HepG2 (cell line): Measurements from ENCODE around the gene ATRN. TPM values are rescaled to one million over a fixed set of nuclear protein-coding genes. Genes with fewer than 3 reads are reported as not detected.

Source experiments
- ATF3 ChIP-seq: sonication (generic); formaldehyde crosslinking; IDR thresholded peaks from 2 replicates; pipeline ENCODE4 v1.4.0; 2020; ENCODE audit warnings: missing genetic modification reagents
- BCL6 ChIP-seq: IDR thresholded peaks from 2 replicates; pipeline ENCODE4 v1.6.1; 2016; ENCODE audit warnings: missing genetic modification reagents, missing compliant biosample characterization
- FIP1L1 ChIP-seq: fragments of 200-400 bp; formaldehyde crosslinking; IDR thresholded peaks from 2 replicates; pipeline ENCODE4 v1.6.1; 2018; ENCODE audit warnings: low read depth, mild to moderate bottlenecking, low read length, moderate library complexity, borderline replicate concordance; ENCODE audit not compliant: insufficient read depth
- FOXA3 ChIP-seq: IDR thresholded peaks from 2 replicates; pipeline ENCODE4 v1.6.1; 2016; ENCODE audit warnings: missing genetic modification reagents, missing compliant biosample characterization
- GTF3A ChIP-seq: sonication (generic); formaldehyde crosslinking; conservative IDR thresholded peaks from 2 replicates; pipeline ENCODE4 v1.4.0; 2020; ENCODE audit warnings: mild to moderate bottlenecking, missing genetic modification reagents
- KLF11 ChIP-seq: IDR thresholded peaks from 2 replicates; pipeline ENCODE4 v1.6.1; 2016; ENCODE audit warnings: missing compliant biosample characterization
- MATR3 ChIP-seq: sonication (generic); formaldehyde crosslinking; IDR thresholded peaks from 2 replicates; pipeline ENCODE4 v1.4.0; 2020; ENCODE audit warnings: missing genetic modification reagents
- MED8 ChIP-seq: sonication (generic); formaldehyde crosslinking; IDR thresholded peaks from 2 replicates; pipeline ENCODE4 v1.8.1; 2023; ENCODE audit warnings: mild to moderate bottlenecking, missing genetic modification reagents; ENCODE audit not compliant: insufficient replicate concordance
- MEIS1 ChIP-seq: sonication (generic); formaldehyde crosslinking; IDR thresholded peaks from 2 replicates; pipeline ENCODE4 v1.9.0; 2021; ENCODE audit warnings: mild to moderate bottlenecking, missing genetic modification reagents, moderate library complexity, borderline replicate concordance
- RNF2 ChIP-seq: fragments of 450-650 bp; conservative IDR thresholded peaks from 2 replicates; pipeline ENCODE4 v1.6.1; 2016; ENCODE audit warnings: low read depth
- SALL1 ChIP-seq: sonication (generic); formaldehyde crosslinking; IDR thresholded peaks from 2 replicates; pipeline ENCODE4 v1.8.0; 2022; ENCODE audit warnings: mild to moderate bottlenecking, missing genetic modification reagents
- SMARCC2 ChIP-seq: fragments of 450-650 bp; IDR thresholded peaks from 2 replicates; pipeline ENCODE4 v1.6.1; 2017; ENCODE audit warnings: antibody characterized with exemption, mild to moderate bottlenecking
- TFDP1 ChIP-seq: IDR thresholded peaks from 2 replicates; pipeline ENCODE4 v1.6.1; 2016; ENCODE audit warnings: missing compliant biosample characterization, missing genetic modification reagents, borderline replicate concordance
- ZBTB39 ChIP-seq: sonication (generic); formaldehyde crosslinking; IDR thresholded peaks from 2 replicates; pipeline ENCODE4 v1.5.0; 2020; ENCODE audit warnings: missing genetic modification reagents
- ZC3H13 ChIP-seq: sonication (generic); formaldehyde crosslinking; IDR thresholded peaks from 2 replicates; pipeline ENCODE4 v1.8.1; 2023; ENCODE audit warnings: mild to moderate bottlenecking, missing genetic modification reagents, moderate library complexity
- ZFP1 ChIP-seq: IDR thresholded peaks from 2 replicates; pipeline ENCODE4 v1.6.1; 2016
- ZNF318 ChIP-seq: sonication (generic); formaldehyde crosslinking; IDR thresholded peaks from 2 replicates; pipeline ENCODE4 v1.4.0; 2020; ENCODE audit warnings: mild to moderate bottlenecking, missing genetic modification reagents
- polyA plus RNA-seq, 8 experiments: library from polyadenylated mRNA; depleted of rRNA in 3 of 8; stranded (reverse) in 7 of 8; unstranded in 1 of 8; fragments of >200 nt; fragmentation: Illumina TruSeq in 4 of 8; extraction: Trizol in 4 of 8; gene quantifications; 2 replicates each; pipeline versions ENCODE4 v1.2.1 to v1.2.3, GENCODE V29; 2011 to 2016; ENCODE audit warnings: low read depth in 4 of 8, missing spikeins in 1 of 8, mixed read lengths in 1 of 8; ENCODE audit not compliant: insufficient read depth in 1 of 8
- total RNA-seq, 5 experiments: library from RNA; depleted of rRNA; stranded (reverse); fragments of >200 nt; fragmentation: Illumina TruSeq; extraction: Trizol; gene quantifications; 2 replicates each; pipeline ENCODE4 v1.2.3, GENCODE V29; 2016; ENCODE audit warnings: low read depth in 1 of 5

ATRN gene
- total and polyA plus RNA-seq, 2 of the 13 experiments (the other 11 are each of a cell fraction or from before 2014, with no cell fraction given), result 44.2 to 81.1 TPM

GRCh38 chr20:3658716-3659491 is 188.1 kb downstream of the ATRN start (continued):
- no peak for TF ChIP-seq ZFP1 (CRISPR knock-in tag)
- no peak; the same call in 1 of the 2 replicates for TF ChIP-seq ZNF318 (CRISPR knock-in tag)
- TF ChIP-seq SMARCC2, result no peak
- no peak for TF ChIP-seq TFDP1 (CRISPR knock-in tag)
- TF ChIP-seq ZC3H13 (CRISPR knock-in tag), result no peak
- TF ChIP-seq RNF2, result peak; percentile 66
- no peak for TF ChIP-seq FIP1L1
- TF ChIP-seq GTF3A, result no peak; the same call in 1 of the 2 replicates
- no peak for TF ChIP-seq MED8 (CRISPR knock-in tag)
- no peak for TF ChIP-seq BCL6 (CRISPR knock-in tag)
- TF ChIP-seq ZBTB39 (CRISPR knock-in tag), result peak; percentile 93
- TF ChIP-seq MATR3 (CRISPR knock-in tag), result no peak
- TF ChIP-seq ATF3 (CRISPR knock-in tag), result 0 out of 2 replicates have a peak, but pooled peaks have one; percentile 5
- TF ChIP-seq FOXA3 (CRISPR knock-in tag), result peak; percentile 63
- peak; percentile 63 for TF ChIP-seq SALL1 (CRISPR knock-in tag)
- no peak for TF ChIP-seq KLF11 (CRISPR knock-in tag)
- peak; percentile 82; the same call in 1 of the 2 replicates for TF ChIP-seq MEIS1 (CRISPR knock-in tag)
